ENCODE results near the gene CCDC24. TPM values are rescaled to one million over a fixed set of nuclear protein-coding genes. Genes with fewer than 3 reads are reported as not detected.

Gene CCDC24
- total and polyA plus RNA-seq, 8 donors = 3.9 to 45.9 (median 6.5) TPM

GRCh38 chr1:43961692-43962091 is 29.7 kb upstream of the CCDC24 start:
- no peak for FAIRE-seq

GRCh38 chr1:43962324-43962723 is 29.1 kb upstream of the CCDC24 start:
- WGBS, 2 donors = 79 to 88% methylated on average over 2 of the region's 2 CpGs
- FAIRE-seq (no peak), DNase-seq (no peak), ATAC-seq (no peak)
- no peak for TF ChIP-seq CTCF (IDR thresholded peaks at IDR 0.05)
- Histone ChIP-seq H3K36me3 (peaks cover 0 to 17% (median 0%) of the 10 kb centered on the region in 3 donors), H3K9me3 (no peaks in the 10 kb centered on the region), H3K4me3 (no peak overlapping the region), H3K27me3 (no peaks in the 10 kb centered on the region), H3K27ac (no peak overlapping the region), H3K4me1 (no peaks in the 10 kb centered on the region)
- intact Hi-C loops (cut with DNase I) = no loop called here

More at GRCh38 chr1:43961692-43962091, 29.7 kb upstream of the CCDC24 start:
- no peaks in the 10 kb centered on the region for H3K4me1 ChIP-seq
- H3K27me3 ChIP-seq = no peaks in the 10 kb centered on the region
- no peak for TF ChIP-seq CTCF (IDR thresholded peaks at IDR 0.05)
- ATAC-seq = no peak
- peaks cover 0 to 17% (median 0%) of the 10 kb centered on the region in 3 donors for H3K36me3 ChIP-seq
- 80 to 85% methylated on average over 3 of the region's 3 CpGs for WGBS, 2 donors
- no peak overlapping the region for H3K27ac ChIP-seq
- H3K9me3 ChIP-seq = no peaks in the 10 kb centered on the region
- no peak for DNase-seq
- intact Hi-C loops (cut with DNase I) = no loop called here
- H3K4me3 ChIP-seq = no peak overlapping the region

- H3K4me1 ChIP-seq = no peaks in the 10 kb centered on the region
- no peak for FAIRE-seq
- H3K4me3 ChIP-seq = no peak overlapping the region
- no peak overlapping the region for H3K27ac ChIP-seq
- 87 to 90% methylated on average over 3 of the region's 3 CpGs for WGBS, 2 donors
- ATAC-seq = no peak
- H3K27me3 ChIP-seq = no peaks in the 10 kb centered on the region
- no peak for DNase-seq
- intact Hi-C loops (cut with DNase I) = no loop called here
- peaks cover 0 to 10% (median 0%) of the 10 kb centered on the region in 3 donors for H3K36me3 ChIP-seq
- no peak for TF ChIP-seq CTCF (IDR thresholded peaks at IDR 0.05)
- H3K9me3 ChIP-seq = no peaks in the 10 kb centered on the region
These were observed 28.4 kb upstream of the CCDC24 start for GRCh38 chr1:43963006-43963405.

- DNase-seq (no peak), FAIRE-seq (no peak), ATAC-seq (no peak)
- intact Hi-C loops (cut with DNase I) = no loop called here
- 78 to 83% methylated on average over 5 of the region's 5 CpGs for WGBS, 2 donors
- TF ChIP-seq CTCF (IDR thresholded peaks at IDR 0.05) = no peak
- no peaks in the 10 kb centered on the region for H3K27me3 ChIP-seq
- no peak overlapping the region for H3K4me3 ChIP-seq
- peaks cover 0 to under 1% (median 0%) of the 10 kb centered on the region in 3 donors for H3K36me3 ChIP-seq
- H3K4me1 ChIP-seq = no peaks in the 10 kb centered on the region
- no peak overlapping the region for H3K27ac ChIP-seq
- H3K9me3 ChIP-seq = no peaks in the 10 kb centered on the region
These were observed 27.5 kb upstream of the CCDC24 start for GRCh38 chr1:43963890-43964289.

GRCh38 chr1:43965316-43965715 is 26.1 kb upstream of the CCDC24 start:
- H3K27me3 ChIP-seq = no peaks in the 10 kb centered on the region
- no peak for TF ChIP-seq CTCF (IDR thresholded peaks at IDR 0.05)
- no peaks in the 10 kb centered on the region for H3K36me3 ChIP-seq
- ATAC-seq (no peak), FAIRE-seq (no peak), DNase-seq (no peak)
- H3K4me3 ChIP-seq = no peak overlapping the region
- WGBS, 2 donors = 91 to 94% methylated on average over 3 of the region's 3 CpGs
- no peaks in the 10 kb centered on the region for H3K9me3 ChIP-seq
- H3K27ac ChIP-seq = no peak overlapping the region
- no peaks in the 10 kb centered on the region for H3K4me1 ChIP-seq
- intact Hi-C loops (cut with DNase I) = no loop called here

Measured in pancreas (tissue), 10 donors.